IMR-90 (cell line): Measurements from ENCODE around the gene CCR5AS.

Source experiments
- ATAC-seq: fragments of 200-7000 bp; cut with Tn5 transposase; 2 replicates; pipeline ENCODE4 v1.9.1; 2020; ENCODE audit warnings: low read depth, mild to moderate bottlenecking, moderate library complexity
- BruUV-seq: library from RNA; stranded (reverse); fragments of 400-500 nt; replicated peaks from 2 replicates; lab custom pipeline; 2021; lab: Mats Ljungman, UMichigan
- CTCF ChIA-PET: fragments of 300-600 bp; formaldehyde crosslinking; extraction: SDS; loops from one replicate; lab custom pipeline; 2021; ENCODE audit warnings: antibody characterized with exemption; lab: Yijun Ruan, JAX
- POLR2A ChIA-PET: fragments of 300-600 bp; sonication (Branson Sonifier 250); formaldehyde crosslinking; loops from one replicate; lab custom pipeline; 2022; ENCODE audit warnings: antibody characterized with exemption; ENCODE audit not compliant: unreplicated experiment; lab: Charles Lee
- DNase-seq: peaks from one replicate; pipeline ENCODE4 v3.0.0; 2013
- H2AFZ ChIP-seq: replicated peaks from 2 replicates; pipeline ENCODE3; 2013; ENCODE audit warnings: low read length, mild to moderate bottlenecking; ENCODE audit not compliant: poor library complexity
- H2AK5ac ChIP-seq: 2 replicates; pipeline ENCODE4 v1.6.1; 2013; ENCODE audit warnings: low read depth, low read length, inconsistent platforms
- H2AK9ac ChIP-seq: replicated peaks from 2 replicates; pipeline ENCODE3; 2013; ENCODE audit warnings: mild to moderate bottlenecking, low read depth, low read length, moderate library complexity; ENCODE audit not compliant: poor library complexity
- H2BK120ac ChIP-seq: 2 replicates; pipeline ENCODE4 v1.6.1; 2013; ENCODE audit warnings: low read depth, low read length, inconsistent platforms
- H2BK15ac ChIP-seq: 3 replicates; pipeline ENCODE4 v1.6.1; 2013; ENCODE audit warnings: low read depth, low read length, inconsistent platforms
- H2BK20ac ChIP-seq: 2 replicates; pipeline ENCODE4 v1.6.1; 2013; ENCODE audit warnings: low read depth, mild to moderate bottlenecking, inconsistent platforms, low read length, moderate library complexity
- H2BK5ac ChIP-seq: 2 replicates; pipeline ENCODE4 v1.6.1; 2013; ENCODE audit warnings: mild to moderate bottlenecking, low read depth, low read length, inconsistent platforms; ENCODE audit not compliant: poor library complexity, severe bottlenecking
- H3K14ac ChIP-seq: replicated peaks from 2 replicates; pipeline ENCODE4 v1.6.1; 2013; ENCODE audit warnings: low read depth, low read length, inconsistent platforms
- H3K18ac ChIP-seq: 2 replicates; pipeline ENCODE4 v1.6.1; 2013; ENCODE audit warnings: low read depth, low read length, control low read depth
- H3K23ac ChIP-seq: 2 replicates; pipeline ENCODE4 v1.6.1; 2013; ENCODE audit warnings: low read depth, low read length, inconsistent platforms
- H3K27ac ChIP-seq: 2 replicates; pipeline ENCODE4 v1.5.1; 2013; ENCODE audit warnings: mild to moderate bottlenecking, control low read depth, low read length; ENCODE audit not compliant: insufficient read depth
- H3K27me3 ChIP-seq: 2 replicates; pipeline ENCODE4 v1.6.1; 2013; ENCODE audit warnings: low read length; ENCODE audit not compliant: control insufficient read depth, insufficient read depth
- H3K36me3 ChIP-seq: 2 replicates; pipeline ENCODE4 v1.6.1; 2013; ENCODE audit warnings: low read length, mixed read lengths; ENCODE audit not compliant: control insufficient read depth, insufficient read depth
- H3K4ac ChIP-seq: 2 replicates; pipeline ENCODE4 v1.6.1; 2013; ENCODE audit warnings: low read depth, low read length, inconsistent platforms
- H3K4me1 ChIP-seq: 2 replicates; pipeline ENCODE4 v1.6.1; 2013; ENCODE audit warnings: low read length, mixed read lengths; ENCODE audit not compliant: control insufficient read depth, insufficient read depth
- H3K4me2 ChIP-seq: 2 replicates; pipeline ENCODE4 v1.6.1; 2013; ENCODE audit warnings: low read depth, mild to moderate bottlenecking, control low read depth, low read length, moderate library complexity
- H3K4me3 ChIP-seq: 2 replicates; pipeline ENCODE4 v1.5.1; 2013; ENCODE audit warnings: low read depth, mild to moderate bottlenecking, control low read depth, low read length, moderate library complexity; ENCODE audit not compliant: insufficient read depth
- H3K56ac ChIP-seq: 2 replicates; pipeline ENCODE4 v1.6.1; 2013; ENCODE audit warnings: low read length, inconsistent platforms; ENCODE audit not compliant: insufficient read depth; ENCODE audit errors: extremely low read depth
- H3K79me1 ChIP-seq, 2 experiments: 2 replicates each; pipeline ENCODE4 v1.6.1; 2013; ENCODE audit warnings: low read length in 2 of 2, inconsistent platforms in 1 of 2, low read depth in 1 of 2
- H3K9ac ChIP-seq: 2 replicates; pipeline ENCODE4 v1.6.1; 2013; ENCODE audit warnings: low read depth, low read length, control low read depth
- H3K9me1 ChIP-seq: 2 replicates; pipeline ENCODE4 v1.6.1; 2013; ENCODE audit warnings: low read length, inconsistent platforms; ENCODE audit not compliant: insufficient read depth
- H3K9me3 ChIP-seq: 2 replicates; pipeline ENCODE4 v1.6.1; 2013; ENCODE audit warnings: low read length; ENCODE audit not compliant: control insufficient read depth, insufficient read depth
- H4K20me1 ChIP-seq: 2 replicates; pipeline ENCODE4 v1.6.1; 2013; ENCODE audit warnings: low read length, inconsistent platforms; ENCODE audit not compliant: insufficient read depth
- H4K5ac ChIP-seq: 2 replicates; pipeline ENCODE4 v1.6.1; 2013; ENCODE audit warnings: mild to moderate bottlenecking, low read depth, low read length, control low read depth
- H4K8ac ChIP-seq, 2 experiments: 2 replicates each; pipeline ENCODE4 v1.6.1; 2013; ENCODE audit warnings: low read depth in 2 of 2, low read length in 2 of 2, control low read depth in 1 of 2, inconsistent platforms in 1 of 2
- H4K91ac ChIP-seq: 2 replicates; pipeline ENCODE4 v1.6.1; 2013; ENCODE audit warnings: low read depth, low read length, inconsistent platforms; ENCODE audit not compliant: insufficient read depth
- RCOR1 ChIP-seq: IDR thresholded peaks from 2 replicates; pipeline ENCODE4 v1.6.1; 2012; ENCODE audit warnings: mild to moderate bottlenecking, low read length, improper control_type of control experiment; ENCODE audit not compliant: insufficient replicate concordance
- WGBS, 2 experiments: methylation state at CpG; one replicate each; pipeline versions ENCODE4 v1.1.5 to v1.1.7; 2013; ENCODE audit warnings: missing lambda C conversion rate in 2 of 2; ENCODE audit not compliant: insufficient read length in 1 of 2; ENCODE audit errors: extremely low coverage in 2 of 2; 5-methylcytosine and 5-hydroxymethylcytosine counted together
- dilution Hi-C: fragments of 300-500 bp; cut with HindIII; formaldehyde crosslinking; loops from one replicate; pipeline ENCODE4 v1.14.3; 2018; ENCODE audit warnings: low sequenced_read_pairs; ENCODE audit not compliant: unreplicated experiment
- in situ Hi-C: fragments of 300-500 bp; cut with MboI; formaldehyde crosslinking; loops from 3 replicates; pipeline ENCODE4 v1.14.3; 2019; ENCODE audit warnings: low sequenced_read_pairs, inconsistent platforms, mixed read lengths
- intact Hi-C: fragments of 100-400 bp; cut with micrococcal nuclease; formaldehyde crosslinking; loops from 2 replicates; pipeline ENCODE4 v1.10.0; 2022

CCR5AS gene

DNA sequence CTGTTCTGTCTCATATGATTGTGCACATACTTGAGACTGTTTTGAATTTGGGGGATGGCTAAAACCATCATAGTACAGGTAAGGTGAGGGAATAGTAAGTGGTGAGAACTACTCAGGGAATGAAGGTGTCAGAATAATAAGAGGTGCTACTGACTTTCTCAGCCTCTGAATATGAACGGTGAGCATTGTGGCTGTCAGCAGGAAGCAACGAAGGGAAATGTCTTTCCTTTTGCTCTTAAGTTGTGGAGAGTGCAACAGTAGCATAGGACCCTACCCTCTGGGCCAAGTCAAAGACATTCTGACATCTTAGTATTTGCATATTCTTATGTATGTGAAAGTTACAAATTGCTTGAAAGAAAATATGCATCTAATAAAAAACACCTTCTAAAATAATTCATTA is 31.1 kb downstream of the CCR5AS start:
- in situ Hi-C loops (loop anchor here (10.0 kb wide), 2 partner anchors 291 to 431 kb away; partner anchors contain the start of gene CXCR6), dilution Hi-C loops (no loop called here), intact Hi-C loops (loop anchor here (5.0 kb wide), 1 partner anchor 614 kb away; no protein-coding TSS in a partner anchor)
- DNase-seq (no peak), ATAC-seq (no peak)
- Histone ChIP-seq H3K14ac (no peak overlapping the region), H3K4me1 (no peaks in the 10 kb centered on the region), H3K56ac (no peak overlapping the region), H2BK5ac (no peak overlapping the region), H4K91ac (no peak overlapping the region), H3K27ac (no peak overlapping the region), H4K8ac (no peak overlapping the region), H3K4ac (no peak overlapping the region), H2AK5ac (no peak overlapping the region), H3K4me3 (no peak overlapping the region), H3K9me3 (no peaks in the 10 kb centered on the region), H3K27me3 (peaks cover 43% of the 10 kb centered on the region), H2BK120ac (no peak overlapping the region), H3K9me1 (no peaks in the 10 kb centered on the region), H2AK9ac (no peak overlapping the region), H3K4me2 (no peak overlapping the region), H2BK20ac (no peak overlapping the region), H2BK15ac (no peak overlapping the region), H2AFZ (no peak overlapping the region), H3K18ac (no peak overlapping the region), H4K5ac (no peak overlapping the region), H3K36me3 (no peaks in the 10 kb centered on the region), H3K79me1 (no peaks in the 10 kb centered on the region), H3K9ac (no peak overlapping the region), H4K20me1 (no peaks in the 10 kb centered on the region), H3K23ac (no peak overlapping the region)
- ChIA-PET POLR2A (no interaction called here), CTCF (interaction anchor here (3.2 kb wide), 1 partner anchor 297 kb away, joined by 10 read pairs; no protein-coding TSS in a partner anchor)
- no CpG with 5 or more reads among the region's 2 CpGs for WGBS, 2 experiments
- no peak for TF ChIP-seq RCOR1
- BruUV-seq: no TSS peak
